ENCODE data around the gene FHOD1. TPM values are rescaled to one million over a fixed set of nuclear protein-coding genes. Genes with fewer than 3 reads are reported as not detected.

FHOD1 gene
- polyA plus RNA-seq (2013, experiment 1 of 2), result 23.5 TPM
- polyA plus RNA-seq (2013, experiment 2 of 2), result 29.1 TPM

GRCh38 chr16:67247192-67248072, at the start of gene FHOD1:
FHOD1 (minus strand) TSS chr16:67247481; CDS start chr16:67247410, 71 bp downstream.
- peaks cover 35% of the 10 kb centered on the region for H3K27me3 ChIP-seq (ENCODE audit: insufficient read depth, low read length)
- H3K4me3 ChIP-seq (ENCODE audit: low read length), result peak within 1 kb of the TSS; percentile 93
- H3K9ac ChIP-seq (ENCODE audit: low read depth, low read length), result peak within 1 kb of the TSS; percentile 84
- H3K27ac ChIP-seq (ENCODE audit: low read depth, low read length), result peak within 1 kb of the TSS; percentile 93
- WGBS, result under 1% methylated on average over 60 of the region's 60 CpGs
- H3K4me1 ChIP-seq (ENCODE audit: insufficient read depth, low read length), result peaks cover 33% of the 10 kb centered on the region
- no peaks in the 10 kb centered on the region for H3K9me3 ChIP-seq (ENCODE audit: insufficient read depth, low read depth, low read length)
- H3K36me3 ChIP-seq (ENCODE audit: insufficient read depth, low read length), result no peaks in the 10 kb centered on the region

GRCh38 chr16:67296420-67296819, 49.1 kb upstream of the FHOD1 start:
- Histone ChIP-seq H3K9ac (ENCODE audit: low read depth, low read length) (no peak overlapping the region), H3K27ac (ENCODE audit: low read depth, low read length) (no peak overlapping the region), H3K4me3 (ENCODE audit: low read length) (no peak overlapping the region), H3K4me1 (ENCODE audit: insufficient read depth, low read length) (no peaks in the 10 kb centered on the region), H3K36me3 (ENCODE audit: insufficient read depth, low read length) (no peaks in the 10 kb centered on the region), H3K27me3 (ENCODE audit: insufficient read depth, low read length) (peaks cover 3% of the 10 kb centered on the region; the same call in 1 of the 2 replicates), H3K9me3 (ENCODE audit: insufficient read depth, low read depth, low read length) (no peaks in the 10 kb centered on the region)
- WGBS, result 92% methylated on average over 3 of the region's 3 CpGs

GRCh38 chr16:67294938-67295361, 47.7 kb upstream of the FHOD1 start:
- Histone ChIP-seq H3K27ac (ENCODE audit: low read depth, low read length) (no peak overlapping the region), H3K4me1 (ENCODE audit: insufficient read depth, low read length) (no peaks in the 10 kb centered on the region), H3K27me3 (ENCODE audit: insufficient read depth, low read length) (peaks cover 3% of the 10 kb centered on the region; the same call in 1 of the 2 replicates), H3K9me3 (ENCODE audit: insufficient read depth, low read depth, low read length) (no peaks in the 10 kb centered on the region), H3K36me3 (ENCODE audit: insufficient read depth, low read length) (no peaks in the 10 kb centered on the region), H3K4me3 (ENCODE audit: low read length) (no peak overlapping the region), H3K9ac (ENCODE audit: low read depth, low read length) (no peak overlapping the region)
- WGBS, result 80% methylated on average over 7 of the region's 7 CpGs

- Histone ChIP-seq H3K36me3 (ENCODE audit: insufficient read depth, low read length) (no peaks in the 10 kb centered on the region), H3K9ac (ENCODE audit: low read depth, low read length) (no peak overlapping the region), H3K27ac (ENCODE audit: low read depth, low read length) (no peak overlapping the region), H3K4me1 (ENCODE audit: insufficient read depth, low read length) (no peaks in the 10 kb centered on the region), H3K27me3 (ENCODE audit: insufficient read depth, low read length) (peaks cover 3% of the 10 kb centered on the region; the same call in 1 of the 2 replicates), H3K4me3 (ENCODE audit: low read length) (no peak overlapping the region), H3K9me3 (ENCODE audit: insufficient read depth, low read depth, low read length) (no peaks in the 10 kb centered on the region)
- 92% methylated on average over 4 of the region's 4 CpGs for WGBS
Measured at GRCh38 chr16:67294171-67294757, 47.0 kb upstream of the FHOD1 start.

- no peaks in the 10 kb centered on the region for H3K36me3 ChIP-seq (ENCODE audit: insufficient read depth, low read length)
- WGBS, result 91% methylated on average over 7 of the region's 7 CpGs
- H3K27ac ChIP-seq (ENCODE audit: low read depth, low read length), result no peak overlapping the region
- no peaks in the 10 kb centered on the region; the same call in 1 of the 2 replicates for H3K27me3 ChIP-seq (ENCODE audit: insufficient read depth, low read length)
- H3K4me1 ChIP-seq (ENCODE audit: insufficient read depth, low read length), result no peaks in the 10 kb centered on the region
- no peak overlapping the region for H3K9ac ChIP-seq (ENCODE audit: low read depth, low read length)
- no peak overlapping the region for H3K4me3 ChIP-seq (ENCODE audit: low read length)
- no peaks in the 10 kb centered on the region for H3K9me3 ChIP-seq (ENCODE audit: insufficient read depth, low read depth, low read length)
Measured at GRCh38 chr16:67291461-67291860, 44.2 kb upstream of the FHOD1 start.

- Histone ChIP-seq H3K4me1 (ENCODE audit: insufficient read depth, low read length) (no peaks in the 10 kb centered on the region), H3K27me3 (ENCODE audit: insufficient read depth, low read length) (no peaks in the 10 kb centered on the region), H3K9ac (ENCODE audit: low read depth, low read length) (no peak overlapping the region), H3K4me3 (ENCODE audit: low read length) (no peak overlapping the region), H3K36me3 (ENCODE audit: insufficient read depth, low read length) (no peaks in the 10 kb centered on the region), H3K9me3 (ENCODE audit: insufficient read depth, low read depth, low read length) (no peaks in the 10 kb centered on the region), H3K27ac (ENCODE audit: low read depth, low read length) (no peak overlapping the region)
- 94% methylated on average over 14 of the region's 14 CpGs for WGBS
Measured at GRCh38 chr16:67287960-67288359, 40.7 kb upstream of the FHOD1 start.

- WGBS, result 94% methylated on average over 28 of the region's 28 CpGs
- Histone ChIP-seq H3K9ac (ENCODE audit: low read depth, low read length) (no peak overlapping the region), H3K9me3 (ENCODE audit: insufficient read depth, low read depth, low read length) (no peaks in the 10 kb centered on the region), H3K36me3 (ENCODE audit: insufficient read depth, low read length) (no peaks in the 10 kb centered on the region), H3K27ac (ENCODE audit: low read depth, low read length) (no peak overlapping the region), H3K4me1 (ENCODE audit: insufficient read depth, low read length) (no peaks in the 10 kb centered on the region), H3K4me3 (ENCODE audit: low read length) (no peak overlapping the region), H3K27me3 (ENCODE audit: insufficient read depth, low read length) (no peaks in the 10 kb centered on the region)
Measured at GRCh38 chr16:67286441-67287235, 39.4 kb upstream of the FHOD1 start.

- Histone ChIP-seq H3K27ac (ENCODE audit: low read depth, low read length) (no peak overlapping the region), H3K27me3 (ENCODE audit: insufficient read depth, low read length) (no peaks in the 10 kb centered on the region), H3K4me3 (ENCODE audit: low read length) (no peak overlapping the region), H3K9me3 (ENCODE audit: insufficient read depth, low read depth, low read length) (no peaks in the 10 kb centered on the region), H3K9ac (ENCODE audit: low read depth, low read length) (no peak overlapping the region), H3K36me3 (ENCODE audit: insufficient read depth, low read length) (no peaks in the 10 kb centered on the region), H3K4me1 (ENCODE audit: insufficient read depth, low read length) (no peaks in the 10 kb centered on the region)
- WGBS, result 78% methylated on average over 34 of the region's 34 CpGs
Measured at GRCh38 chr16:67284699-67285646, 37.7 kb upstream of the FHOD1 start.

GRCh38 chr16:67283826-67284555, 36.7 kb upstream of the FHOD1 start:
- 92% methylated on average over 21 of the region's 21 CpGs for WGBS
- H3K4me1 ChIP-seq (ENCODE audit: insufficient read depth, low read length), result no peaks in the 10 kb centered on the region
- H3K36me3 ChIP-seq (ENCODE audit: insufficient read depth, low read length), result no peaks in the 10 kb centered on the region
- peaks cover 6% of the 10 kb centered on the region; the same call in 1 of the 2 replicates for H3K27me3 ChIP-seq (ENCODE audit: insufficient read depth, low read length)
- H3K9ac ChIP-seq (ENCODE audit: low read depth, low read length), result no peak overlapping the region
- H3K27ac ChIP-seq (ENCODE audit: low read depth, low read length), result no peak overlapping the region
- H3K9me3 ChIP-seq (ENCODE audit: insufficient read depth, low read depth, low read length), result no peaks in the 10 kb centered on the region
- no peak overlapping the region for H3K4me3 ChIP-seq (ENCODE audit: low read length)
